Measurements from ENCODE around the gene FKBP5.
A peak's percentile ranks its signal among the peaks of the same experiment; 100 is the strongest.

Gene FKBP5

GRCh38 chr6:35561113-35561512 is 127.6 kb downstream of the FKBP5 start:
- TF ChIP-seq CTCF (IDR thresholded peaks at IDR 0.05; ENCODE audit: low read depth, low read length) = no peak
- H3K4me3 ChIP-seq (ENCODE audit: low read depth, low read length) = no peak overlapping the region

- no peak overlapping the region for H3K4me3 ChIP-seq (ENCODE audit: low read depth, low read length)
- no peak for TF ChIP-seq CTCF (IDR thresholded peaks at IDR 0.05; ENCODE audit: low read depth, low read length)
These were observed 130.1 kb downstream of the FKBP5 start for GRCh38 chr6:35558571-35558970.

- H3K4me3 ChIP-seq (ENCODE audit: low read depth, low read length) = no peak overlapping the region
- TF ChIP-seq CTCF (IDR thresholded peaks at IDR 0.05; ENCODE audit: low read depth, low read length) = no peak
These were observed 131.5 kb downstream of the FKBP5 start for GRCh38 chr6:35557239-35557638.

GRCh38 chr6:35554811-35555210 is 133.9 kb downstream of the FKBP5 start:
- no peak for TF ChIP-seq CTCF (IDR thresholded peaks at IDR 0.05; ENCODE audit: low read depth, low read length)
- H3K4me3 ChIP-seq (ENCODE audit: low read depth, low read length) = no peak overlapping the region

- no peak overlapping the region for H3K4me3 ChIP-seq (ENCODE audit: low read depth, low read length)
- no peak for TF ChIP-seq CTCF (IDR thresholded peaks at IDR 0.05; ENCODE audit: low read depth, low read length)
These were observed 135.4 kb downstream of the FKBP5 start for GRCh38 chr6:35553315-35553714.

- peak; percentile 86 for TF ChIP-seq CTCF (IDR thresholded peaks at IDR 0.05; ENCODE audit: low read depth, low read length)
- H3K4me3 ChIP-seq (ENCODE audit: low read depth, low read length) = no peak overlapping the region
These were observed 136.3 kb downstream of the FKBP5 start for GRCh38 chr6:35552285-35552917.

GRCh38 chr6:35550437-35550836 is 138.3 kb downstream of the FKBP5 start:
- no peak for TF ChIP-seq CTCF (IDR thresholded peaks at IDR 0.05; ENCODE audit: low read depth, low read length)
- H3K4me3 ChIP-seq (ENCODE audit: low read depth, low read length) = no peak overlapping the region

Data from WI38 (cell line).